ENCODE results near the gene CTNNA2.

CTNNA2 gene

DNA sequence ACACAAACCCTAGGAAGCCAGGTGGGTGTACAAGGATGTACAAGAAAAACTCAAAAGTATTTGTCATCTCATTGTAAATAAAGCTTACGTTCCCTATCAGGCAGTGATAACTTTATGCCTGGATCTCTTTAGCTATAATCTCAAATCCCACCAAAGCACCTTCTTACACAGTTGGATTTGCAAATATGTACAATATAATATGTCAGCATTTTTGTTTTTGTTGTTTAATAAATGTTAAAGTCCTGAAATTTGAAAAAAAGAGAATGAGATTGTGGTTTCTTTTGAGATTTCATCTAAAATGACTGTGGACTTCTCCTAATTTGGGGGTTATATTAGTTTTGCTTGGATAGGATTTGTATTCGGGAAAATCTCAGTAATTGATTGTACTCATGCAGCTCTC, 709.8 kb downstream of the CTNNA2 start:
- DNase-seq (ENCODE audit: low spot score), result no peak

DNA sequence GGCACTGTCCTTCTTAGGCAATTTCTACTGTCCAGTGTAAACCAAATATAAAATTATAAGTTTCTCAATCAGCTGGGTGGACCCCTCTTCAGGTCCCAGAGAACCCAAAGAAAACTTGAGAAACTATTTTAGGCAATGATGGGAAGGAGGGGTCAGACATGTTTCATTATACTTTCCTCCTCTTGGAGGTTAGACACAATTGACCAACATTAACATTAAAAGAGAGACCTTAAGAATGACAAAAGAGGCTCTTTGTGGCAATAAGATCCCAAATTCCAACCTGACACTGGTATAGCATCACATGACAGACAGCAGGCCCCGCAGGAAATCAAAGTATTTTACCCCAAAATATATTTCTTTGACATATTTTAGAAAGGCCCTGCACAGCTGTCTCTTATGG, 718.6 kb downstream of the CTNNA2 start:
- DNase-seq (ENCODE audit: low spot score), result no peak

DNA sequence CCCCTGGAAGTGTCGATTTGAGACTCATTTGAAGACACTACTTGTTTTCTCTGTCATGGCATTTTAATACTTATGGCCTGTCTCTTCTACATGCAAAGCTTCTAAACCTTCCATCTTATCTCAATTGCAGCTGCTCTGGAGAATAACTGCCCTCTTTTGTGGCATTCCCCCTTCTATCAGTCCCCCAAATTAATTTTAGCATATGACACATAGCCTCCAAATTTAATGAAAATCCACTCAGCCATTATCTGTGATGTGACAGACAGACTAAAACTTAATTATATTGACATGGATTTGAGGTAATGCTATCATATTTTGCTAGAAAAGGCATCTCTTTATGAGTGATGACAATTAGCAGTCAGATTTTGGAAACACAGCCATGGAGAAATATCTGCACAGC, 720.5 kb downstream of the CTNNA2 start:
- no peak for DNase-seq (ENCODE audit: low spot score)

DNA sequence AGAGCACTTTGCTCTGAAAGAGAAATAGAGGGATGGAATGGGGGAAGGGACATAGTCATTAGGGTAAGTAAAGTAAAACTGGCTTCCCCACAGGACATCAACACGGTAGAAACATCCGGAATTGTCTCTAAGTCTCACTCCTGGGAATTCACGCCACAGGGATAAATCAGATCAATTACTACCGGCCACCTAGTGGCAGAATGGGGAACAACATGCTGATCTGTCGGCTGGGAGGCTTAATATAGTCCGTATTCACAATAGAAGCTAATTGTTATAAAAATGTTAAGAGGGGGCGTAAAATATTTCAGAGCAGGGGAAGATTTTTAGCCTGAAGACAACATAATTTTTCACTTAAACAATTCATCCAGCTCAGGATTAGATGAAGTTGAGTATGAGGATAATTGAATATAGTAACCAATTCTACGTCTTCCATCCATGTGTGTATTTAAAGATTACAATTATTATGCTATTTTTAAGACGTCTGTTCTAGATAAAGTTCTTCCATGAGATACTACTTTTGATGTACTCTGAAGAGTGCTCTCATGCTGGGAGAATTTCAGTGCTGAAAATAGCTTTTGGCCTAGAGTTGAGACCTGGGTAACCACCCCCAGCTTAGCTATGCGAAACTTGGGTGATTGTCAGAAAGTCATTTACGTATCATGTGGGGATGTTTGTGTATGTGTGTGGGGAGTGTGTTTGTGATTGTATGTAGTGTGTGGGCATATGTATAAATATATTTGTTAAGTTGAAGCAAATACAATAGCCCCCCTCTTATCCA, 726.0 kb downstream of the CTNNA2 start:
- DNase-seq (ENCODE audit: low spot score), result peak; percentile 13

DNA sequence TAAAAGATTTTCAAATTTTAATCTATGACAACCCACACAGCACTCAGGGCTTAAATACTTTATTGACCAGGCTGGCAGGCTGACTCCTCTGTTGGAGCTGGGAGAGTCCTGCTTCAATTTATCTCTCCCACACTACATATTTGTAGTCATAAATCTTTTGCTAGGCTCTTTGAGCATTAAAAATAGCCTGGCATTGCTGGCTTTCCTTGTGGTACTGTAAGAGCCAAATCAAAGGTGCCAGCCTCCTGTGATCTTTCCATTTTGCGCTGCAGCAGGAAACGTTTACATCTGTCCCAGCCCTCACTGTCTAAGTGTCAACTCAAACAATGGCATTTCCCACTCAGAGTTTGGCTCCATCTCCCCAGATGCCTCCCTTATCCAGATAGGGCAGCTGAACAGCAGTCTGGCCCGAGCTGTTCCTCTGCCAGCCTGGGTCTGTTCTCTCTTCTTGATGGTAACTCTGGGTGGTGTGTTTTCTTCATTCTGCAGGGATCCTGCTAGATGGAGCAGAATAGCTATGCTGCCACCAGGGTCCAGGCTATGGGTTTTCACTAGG, 729.6 kb downstream of the CTNNA2 start:
- DNase-seq (ENCODE audit: low spot score), result no peak

DNA sequence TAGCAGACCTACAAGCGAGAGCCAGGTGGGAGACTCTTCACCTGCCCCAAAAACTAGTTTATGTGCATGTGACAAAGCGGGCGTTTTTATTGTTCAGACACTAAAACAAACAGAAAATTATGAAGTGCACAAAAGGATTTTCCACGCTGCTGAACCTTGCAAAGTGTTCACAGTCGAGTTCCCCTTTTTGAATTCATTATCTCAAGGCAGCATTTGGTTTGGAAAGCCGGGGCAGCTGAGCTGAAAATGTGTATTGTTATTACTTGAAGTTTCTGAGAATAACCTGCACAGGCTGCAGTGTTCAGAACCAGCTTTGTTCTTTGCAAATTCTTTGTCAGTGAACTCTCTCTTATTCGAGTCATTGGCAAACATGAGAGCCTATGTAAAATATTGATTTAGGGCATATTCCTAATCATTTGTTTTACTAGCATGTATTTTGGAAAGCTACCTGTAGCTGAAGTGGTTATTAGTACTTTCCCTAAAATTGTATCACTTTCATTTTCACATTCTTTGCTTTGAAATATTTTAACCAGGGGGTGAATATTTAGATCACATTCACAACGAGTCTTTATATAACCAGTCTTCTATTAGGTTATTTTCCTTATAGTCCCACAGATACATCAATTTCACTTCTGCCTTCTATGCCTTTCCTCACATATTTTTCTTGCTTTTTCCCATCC, 732.2 kb downstream of the CTNNA2 start:
- no peak for DNase-seq (ENCODE audit: low spot score)

DNA sequence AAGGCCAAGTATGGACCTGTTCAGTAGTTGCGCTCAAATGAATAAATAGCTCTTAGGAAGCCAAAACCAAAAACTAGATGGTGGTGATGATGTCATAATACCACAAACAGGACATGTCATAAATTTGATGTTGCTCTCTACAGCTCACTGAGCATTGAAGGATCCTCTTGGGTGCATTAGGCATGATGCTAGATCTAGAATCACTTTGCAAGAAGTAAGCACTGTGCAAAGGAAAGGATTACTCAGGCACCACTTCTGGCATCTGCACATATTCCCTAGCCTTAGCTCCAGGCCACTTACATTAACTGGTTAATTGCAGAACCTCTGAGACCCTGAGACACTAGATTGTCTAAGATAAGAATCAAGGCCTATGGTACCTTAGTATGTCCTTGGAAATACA, 733.7 kb downstream of the CTNNA2 start:
- DNase-seq (ENCODE audit: low spot score), result no peak

DNA sequence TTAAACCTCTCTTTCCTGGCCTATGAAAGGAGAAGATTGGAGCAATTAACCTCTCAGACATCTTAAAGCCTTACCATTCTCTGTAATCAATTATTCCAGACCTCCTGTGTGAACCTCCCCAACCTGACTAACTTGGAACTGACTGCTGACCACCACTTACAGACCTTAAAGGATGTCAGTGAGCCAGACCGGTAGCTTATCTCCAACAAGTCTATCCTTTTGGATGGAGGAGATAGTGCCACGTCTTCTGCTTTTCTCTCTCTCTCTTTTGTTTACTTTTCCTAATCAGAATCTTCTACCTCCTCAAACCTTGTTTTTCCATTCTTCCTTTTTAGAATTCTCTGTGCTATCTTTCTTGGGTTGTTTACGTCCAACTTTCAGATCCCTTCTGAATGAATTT, 734.5 kb downstream of the CTNNA2 start:
- DNase-seq (ENCODE audit: low spot score), result no peak

DNA sequence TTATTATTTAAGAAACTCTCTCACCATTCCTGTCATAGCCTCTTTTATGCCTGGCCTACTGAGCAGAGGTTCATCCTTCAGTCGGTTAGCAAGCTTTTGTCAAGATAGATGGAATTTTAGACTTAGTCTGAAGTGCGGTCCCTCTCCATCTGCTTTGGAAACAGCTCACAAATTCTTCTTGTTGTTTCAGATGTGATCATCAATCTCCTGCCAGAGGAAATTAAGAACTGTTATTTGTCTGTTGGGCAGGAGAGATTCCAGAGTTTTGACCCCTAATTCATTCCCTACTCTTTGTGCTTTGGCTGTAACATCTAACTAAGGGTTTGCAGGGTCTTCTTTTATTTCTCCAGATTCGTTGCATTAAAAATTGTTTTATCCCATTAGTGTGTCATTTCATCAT, 735.3 kb downstream of the CTNNA2 start:
- DNase-seq (ENCODE audit: low spot score), result no peak

DNA sequence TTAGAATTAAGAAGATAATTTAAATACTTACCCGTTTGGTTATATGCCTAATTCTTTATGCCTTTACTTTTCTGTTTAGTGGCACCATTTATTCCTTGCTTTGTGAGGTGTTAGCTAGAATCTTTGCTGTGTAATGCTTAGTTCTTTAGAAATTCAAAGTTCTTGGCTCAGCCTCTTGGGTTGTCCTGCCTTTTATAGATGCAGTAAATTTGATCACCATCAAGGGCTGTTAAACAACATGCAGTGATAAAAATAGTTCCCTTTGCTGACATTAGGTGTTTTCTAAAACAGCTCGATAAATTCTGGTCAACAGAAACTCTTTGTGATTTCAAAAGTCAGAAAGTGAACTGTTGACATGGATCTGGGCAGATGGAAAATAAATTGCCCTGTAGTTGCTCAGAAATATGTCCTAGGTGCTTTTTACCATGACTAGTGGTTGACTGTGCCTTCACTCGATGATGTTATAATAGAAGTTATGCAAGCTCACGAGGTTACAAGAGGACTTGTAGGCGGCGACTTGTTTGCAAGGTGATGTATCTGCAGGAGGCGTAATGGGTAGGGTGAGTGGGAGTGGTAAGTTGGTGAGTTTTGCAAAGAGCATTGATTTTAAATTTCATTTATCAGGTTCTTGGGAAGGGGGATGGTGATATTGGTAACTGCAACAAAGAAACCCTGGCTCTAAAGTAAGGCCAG, 739.6 kb downstream of the CTNNA2 start:
- DNase-seq (ENCODE audit: low spot score), result no peak

DNA sequence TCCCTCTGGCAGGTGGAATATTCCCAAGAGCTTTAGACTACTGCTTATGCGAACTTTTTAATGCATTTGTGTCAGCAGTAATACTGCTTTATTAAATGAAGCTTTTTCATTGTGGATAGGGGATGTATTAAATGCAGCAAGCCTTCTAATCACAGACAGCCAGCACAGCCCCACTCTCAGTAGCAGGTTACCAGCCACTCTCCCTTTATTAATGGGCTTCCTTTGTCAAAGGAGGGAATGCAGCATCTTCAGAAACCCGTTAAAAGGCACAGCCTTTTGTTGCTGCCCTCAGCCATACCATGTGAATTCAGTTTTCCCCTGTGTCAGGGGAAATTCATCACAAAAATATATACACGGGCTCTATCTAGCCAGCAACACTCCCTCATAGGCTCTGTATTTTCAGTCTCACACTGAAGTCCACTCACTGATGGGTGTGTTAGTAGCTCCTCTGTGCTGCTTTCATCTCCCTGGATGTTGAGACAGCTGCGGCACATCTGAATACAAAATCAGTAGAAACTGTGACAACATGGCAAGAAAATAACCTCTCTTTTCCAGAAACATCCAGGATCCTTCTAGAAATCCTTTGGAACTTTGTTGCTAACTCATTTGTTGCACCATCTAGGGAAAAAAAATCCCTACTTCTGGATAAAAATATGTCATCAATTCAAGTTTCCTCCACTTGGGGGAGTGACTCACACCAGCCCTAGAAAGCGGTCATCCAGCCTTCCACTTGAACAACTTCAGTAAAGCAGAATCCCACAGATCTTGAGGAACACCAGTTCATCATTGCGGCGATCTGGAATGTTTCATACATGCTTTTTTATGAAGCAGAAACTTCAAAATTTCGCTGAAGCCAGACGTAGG, 743.3 kb downstream of the CTNNA2 start:
- DNase-seq (ENCODE audit: low spot score), result no peak

DNA sequence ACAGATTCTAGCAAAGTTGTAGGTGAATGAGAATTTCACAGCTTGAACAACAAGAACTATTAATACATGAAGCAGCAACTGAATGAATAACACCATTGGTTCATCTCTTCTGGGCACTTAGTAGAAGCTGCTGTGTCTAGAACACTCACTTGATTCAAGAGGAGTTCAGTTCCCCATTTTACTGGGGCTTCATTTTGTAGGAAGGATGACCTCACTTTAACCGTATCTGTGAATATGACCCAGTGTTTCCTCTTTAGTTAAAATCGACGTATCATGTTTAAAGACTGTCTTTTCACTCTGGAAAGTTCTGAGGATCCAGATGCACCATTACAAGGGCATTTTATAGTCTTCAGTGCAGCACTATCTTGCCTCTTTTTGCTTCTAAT, 743.9 kb downstream of the CTNNA2 start:
- no peak for DNase-seq (ENCODE audit: low spot score)

DNA sequence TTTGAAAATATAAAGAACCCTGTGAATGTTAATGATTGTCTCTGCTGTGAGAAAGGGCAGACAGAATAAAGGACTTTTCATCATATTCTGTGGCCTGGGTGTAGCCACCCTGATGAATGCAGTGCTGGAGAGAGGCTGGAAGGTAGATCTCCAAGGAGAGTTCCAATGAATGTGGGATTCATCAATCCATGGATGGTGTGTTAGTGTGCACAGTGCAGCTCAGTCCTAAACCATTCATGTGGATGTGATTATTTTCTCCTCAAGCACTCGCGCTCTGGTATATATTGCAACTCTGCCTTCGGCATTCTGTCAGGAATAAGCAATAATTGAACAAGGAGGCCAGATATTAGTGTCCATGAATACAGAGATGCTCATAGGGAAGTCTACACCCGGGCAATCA, 744.6 kb downstream of the CTNNA2 start:
- DNase-seq (ENCODE audit: low spot score), result no peak

DNA sequence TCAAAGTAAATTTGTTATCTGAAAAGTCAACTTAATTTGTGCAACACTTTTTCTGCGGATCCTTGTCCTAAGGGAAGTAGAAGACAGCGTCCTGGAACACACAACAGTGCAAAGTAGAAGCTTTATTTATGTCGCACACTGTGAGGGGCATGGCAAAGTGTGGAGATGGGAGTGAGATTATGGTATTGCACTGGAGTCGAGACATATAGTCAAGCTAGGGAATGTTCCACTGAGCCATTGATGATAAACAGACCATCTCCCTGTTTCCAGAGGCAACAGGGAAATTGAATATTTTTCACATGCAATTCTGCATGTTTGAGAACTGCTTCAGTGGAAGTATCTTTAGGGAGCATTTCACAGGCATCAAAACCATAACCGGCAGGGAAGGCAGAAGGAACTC, 745.5 kb downstream of the CTNNA2 start:
- DNase-seq (ENCODE audit: low spot score), result no peak

DNA sequence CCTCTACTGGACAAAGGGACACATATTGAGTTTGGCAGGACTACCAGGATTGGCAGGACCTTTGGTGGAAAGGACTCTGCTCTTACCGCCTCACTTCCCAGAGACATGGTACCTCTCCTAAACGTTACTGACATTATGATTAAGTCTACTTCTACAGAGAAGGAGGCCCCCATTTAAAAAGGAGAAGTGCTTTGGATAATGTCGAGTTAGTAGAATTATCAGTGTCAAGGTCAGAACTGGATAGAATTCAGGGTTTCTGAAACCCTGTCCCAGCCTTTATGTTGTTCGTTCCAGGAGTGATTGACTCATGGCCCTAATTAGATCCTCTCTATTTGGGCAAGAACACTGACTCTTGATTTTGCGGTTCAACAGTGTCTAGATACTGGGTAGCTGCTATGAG, 745.9 kb downstream of the CTNNA2 start:
- no peak for DNase-seq (ENCODE audit: low spot score)

DNA sequence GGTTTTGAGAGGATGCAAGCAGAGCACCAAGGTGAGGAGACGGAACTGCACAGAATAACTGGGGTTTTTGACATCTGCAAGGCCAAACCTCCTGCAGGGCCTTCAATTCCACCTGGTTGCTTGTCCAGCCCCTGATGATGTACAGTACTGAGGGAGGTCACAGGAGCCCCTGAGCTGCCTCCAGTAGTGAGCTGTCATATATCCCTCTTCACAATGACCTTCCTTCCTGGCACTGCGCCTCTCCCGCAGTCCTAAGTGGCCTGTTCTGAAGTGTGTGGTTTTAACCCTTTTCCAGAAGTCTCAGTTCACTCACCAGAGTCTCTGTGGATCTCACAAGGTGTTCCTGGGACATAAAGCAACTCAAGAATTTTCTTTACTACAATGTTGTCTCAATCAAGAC, 746.4 kb downstream of the CTNNA2 start:
- DNase-seq (ENCODE audit: low spot score), result no peak

DNA sequence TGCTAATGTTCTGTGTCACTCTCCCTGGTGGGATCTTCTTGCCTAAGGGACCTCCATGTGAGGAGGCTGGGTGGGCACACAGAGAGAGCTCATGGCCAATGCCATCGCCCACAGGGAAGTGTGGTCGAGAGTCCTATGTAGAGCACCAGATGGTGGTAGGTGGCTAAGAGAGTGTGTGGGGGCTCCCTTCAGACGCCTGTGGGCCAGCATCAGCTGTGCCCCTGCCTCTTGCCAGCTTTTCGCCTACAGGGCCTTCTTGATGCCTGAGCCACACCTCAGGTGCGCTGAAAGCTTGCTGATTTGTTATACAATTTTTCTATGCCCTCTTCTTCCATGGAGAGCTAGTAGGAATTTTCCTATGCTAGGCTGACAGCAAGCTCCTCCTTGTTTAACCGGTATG, 753.4 kb downstream of the CTNNA2 start:
- DNase-seq (ENCODE audit: low spot score), result no peak

DNA sequence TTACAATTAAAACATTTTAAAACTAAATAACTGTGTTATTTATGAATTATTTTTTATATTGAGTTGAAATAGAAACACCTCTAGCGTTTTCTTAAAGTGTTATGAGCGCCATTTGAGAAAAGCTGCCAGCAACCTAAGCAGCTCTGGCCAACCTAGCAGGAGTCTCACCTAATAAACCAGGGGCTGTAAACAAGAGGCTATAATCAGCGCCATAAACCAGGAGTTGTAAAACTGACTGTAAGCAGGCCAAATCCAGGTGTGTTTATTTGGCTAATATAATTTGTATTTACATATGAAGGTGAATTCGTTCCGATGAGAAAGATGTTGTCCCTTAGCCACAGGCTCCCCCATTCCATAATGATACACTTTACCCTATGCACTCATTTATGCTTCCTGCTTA, 757.0 kb downstream of the CTNNA2 start:
- no peak for DNase-seq (ENCODE audit: low spot score)

DNA sequence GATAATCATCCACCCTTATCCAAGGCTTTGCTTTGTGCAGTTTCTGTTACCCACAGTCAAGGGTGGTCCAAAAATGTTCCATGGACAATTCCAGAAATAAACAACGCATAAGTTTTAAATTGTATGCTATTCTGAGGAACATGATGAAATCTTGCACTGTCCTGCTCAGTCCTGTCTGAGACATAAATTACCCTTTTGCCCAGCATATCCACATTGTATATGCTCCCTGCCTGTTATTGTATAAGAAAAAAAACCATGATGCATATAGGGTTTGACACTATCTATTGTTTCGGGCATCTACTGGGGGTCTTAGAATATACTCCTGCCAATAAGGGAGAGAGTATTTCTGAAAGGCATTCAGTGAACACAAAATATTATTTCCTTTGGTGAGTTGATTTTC, 767.7 kb downstream of the CTNNA2 start:
- DNase-seq (ENCODE audit: low spot score), result no peak

DNA sequence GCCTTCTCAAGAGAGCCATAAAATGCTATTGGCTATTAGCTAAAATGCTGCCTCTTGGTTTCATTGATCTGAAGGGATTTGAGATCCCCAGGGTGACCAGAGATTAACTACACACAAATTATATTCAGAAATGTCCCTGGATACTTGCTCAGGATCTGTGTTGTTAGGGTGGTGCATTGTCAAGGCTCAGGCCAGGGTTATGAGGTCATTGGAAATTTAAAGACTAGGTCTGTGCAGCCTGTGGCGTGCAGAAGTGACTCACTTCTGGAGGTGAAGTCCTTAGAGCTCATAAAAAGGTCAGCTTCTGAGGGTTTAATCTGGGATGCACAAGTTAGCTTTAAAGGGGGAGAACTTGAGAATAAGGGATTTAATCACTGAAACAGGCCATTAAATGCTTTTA, 768.2 kb downstream of the CTNNA2 start:
- no peak for DNase-seq (ENCODE audit: low spot score)

DNA sequence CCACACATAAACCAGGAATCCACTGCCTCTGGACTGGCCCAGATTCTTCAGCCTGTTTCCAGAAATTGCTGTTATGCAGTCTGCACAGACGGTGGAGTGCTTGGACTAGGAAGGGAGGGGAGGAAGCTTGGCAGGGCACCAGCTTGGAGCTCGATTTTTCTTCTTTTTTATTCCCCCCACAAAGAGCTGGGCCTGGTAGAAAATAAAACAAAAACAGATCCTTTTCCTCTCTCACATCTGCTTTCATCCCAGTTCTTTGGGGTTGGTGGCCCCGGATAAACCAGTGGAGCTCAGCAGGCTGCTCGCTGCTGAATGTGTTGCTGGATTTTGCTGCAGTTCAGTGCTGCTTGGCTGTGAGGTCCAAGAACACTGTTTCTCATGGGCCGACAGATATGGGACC, 775.7 kb downstream of the CTNNA2 start:
- DNase-seq (ENCODE audit: low spot score), result no peak

DNA sequence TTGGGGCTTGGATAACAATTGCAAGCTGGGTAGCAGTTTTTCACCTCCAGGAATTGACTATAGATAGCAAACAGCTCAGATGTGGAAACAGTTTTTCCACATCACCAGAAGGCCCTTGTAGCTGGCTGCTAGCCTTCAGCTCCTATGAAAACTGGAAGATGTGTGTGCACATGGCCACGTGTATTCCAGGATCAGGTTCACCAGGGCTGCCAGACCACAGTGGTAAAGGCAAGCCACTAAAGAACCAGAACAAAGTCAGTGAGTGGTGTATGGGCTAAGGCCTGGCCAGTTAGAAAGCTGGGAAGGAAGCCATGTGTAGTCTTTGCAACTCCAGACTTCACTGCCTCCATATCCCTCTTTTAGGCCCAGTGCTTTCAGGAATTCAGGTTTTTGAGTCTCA, 778.8 kb downstream of the CTNNA2 start:
- DNase-seq (ENCODE audit: low spot score), result no peak
